Vagina (tissue), 2 donors: ENCODE results near the gene GNAO1.

ENCODE experiments used
- CTCF ChIP-seq, 3 experiments: fragments of 450-650 bp in 2 of 3; fragments of 200-600 bp in 1 of 3; sonication (generic) in 1 of 3; IDR thresholded peaks; one replicate each; pipeline ENCODE4 v1.5.1; 2017 to 2019; ENCODE audit warnings: antibody characterized with exemption in 3 of 3, mild to moderate bottlenecking in 2 of 3, moderate library complexity in 2 of 3
- POLR2A ChIP-seq, 2 donors: fragments of 450-650 bp; IDR thresholded peaks; one replicate each; pipeline ENCODE4 v1.6.1; 2017; ENCODE audit warnings: antibody characterized with exemption in 2 of 2, mild to moderate bottlenecking in 2 of 2, moderate library complexity in 2 of 2
- POLR2AphosphoS5 ChIP-seq, 2 donors: sonication (generic); formaldehyde crosslinking; IDR thresholded peaks; one replicate each; pipeline ENCODE4 v1.9.0; 2017; ENCODE audit warnings: antibody characterized with exemption in 2 of 2, mild to moderate bottlenecking in 2 of 2, low read depth in 1 of 2; ENCODE audit not compliant: insufficient read depth in 1 of 2

GRCh38 chr16:56261656-56262055 is 70.4 kb downstream of the GNAO1 start:
- TF ChIP-seq POLR2A (IDR thresholded peaks at IDR 0.05) (no peak), CTCF (IDR thresholded peaks at IDR 0.05) (no peak), POLR2AphosphoS5 (IDR thresholded peaks at IDR 0.05; ENCODE audit: insufficient read depth in 1 of 2, low read depth in 1 of 2) (no peak)
